HG03139 (cell line): Measurements from ENCODE around the gene BDKRB2.

ENCODE experiments used
- ATAC-seq: cut with Tn5 transposase; IDR thresholded peaks from one replicate; pipeline ENCODE4 v1.9.1; 2021; ENCODE audit not compliant: unreplicated experiment

The BDKRB2 gene

GRCh38 chr14:96250485-96250884 lies 45.8 kb downstream of the BDKRB2 start:
- no peak for ATAC-seq

- no peak for ATAC-seq
These were observed 47.1 kb downstream of the BDKRB2 start for GRCh38 chr14:96251656-96252155.

GRCh38 chr14:96252323-96252998 lies 47.8 kb downstream of the BDKRB2 start:
- no peak for ATAC-seq

DNA sequence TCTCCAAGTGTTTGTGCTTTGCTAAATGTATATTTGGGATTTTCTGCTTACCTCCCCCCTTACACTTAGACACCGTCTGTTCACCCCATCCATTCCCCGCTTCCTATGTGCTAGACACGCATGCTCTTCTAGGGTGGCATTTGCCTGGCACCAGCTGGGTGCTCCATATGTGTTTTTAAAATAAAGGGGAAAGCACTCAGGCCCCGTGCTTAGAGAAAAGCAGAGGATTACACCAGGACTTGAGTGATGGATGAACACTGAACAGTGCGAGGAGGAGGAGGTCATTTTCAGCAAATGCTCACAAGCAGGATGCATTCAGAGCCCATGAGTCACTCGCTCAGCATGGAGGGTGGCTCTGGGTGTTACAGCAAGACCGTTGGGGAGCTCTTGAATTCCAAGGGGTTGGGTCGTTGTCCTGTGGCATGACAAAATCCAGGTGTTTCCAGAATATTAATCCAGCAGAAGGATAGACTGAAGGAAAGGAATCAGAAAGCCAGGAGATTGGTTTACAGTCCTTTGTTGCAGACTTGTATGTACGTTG lies 48.4 kb downstream of the BDKRB2 start:
- no peak for ATAC-seq

GRCh38 chr14:96254687-96255086 lies 50.0 kb downstream of the BDKRB2 start:
- ATAC-seq: no peak

- ATAC-seq: no peak
These were observed 51.1 kb downstream of the BDKRB2 start, which contains the start of gene BDKRB1 for GRCh38 chr14:96255501-96256366. TSS of gene BDKRB1 (plus strand) at chr14:96256210. CDS start at chr14:96263683, 7,473 bp downstream.

- ATAC-seq: no peak
These were observed 51.8 kb downstream of the BDKRB2 start for GRCh38 chr14:96256407-96256806.

GRCh38 chr14:96257056-96257455 lies 52.4 kb downstream of the BDKRB2 start:
- no peak for ATAC-seq

- ATAC-seq: no peak
These were observed 53.3 kb downstream of the BDKRB2 start for GRCh38 chr14:96257900-96258299.

GRCh38 chr14:96260341-96260821 lies 55.7 kb downstream of the BDKRB2 start:
- ATAC-seq: no peak

- no peak for ATAC-seq
These were observed 56.4 kb downstream of the BDKRB2 start for GRCh38 chr14:96261053-96261452.

GRCh38 chr14:96261772-96262655 lies 57.4 kb downstream of the BDKRB2 start:
- no peak for ATAC-seq

DNA sequence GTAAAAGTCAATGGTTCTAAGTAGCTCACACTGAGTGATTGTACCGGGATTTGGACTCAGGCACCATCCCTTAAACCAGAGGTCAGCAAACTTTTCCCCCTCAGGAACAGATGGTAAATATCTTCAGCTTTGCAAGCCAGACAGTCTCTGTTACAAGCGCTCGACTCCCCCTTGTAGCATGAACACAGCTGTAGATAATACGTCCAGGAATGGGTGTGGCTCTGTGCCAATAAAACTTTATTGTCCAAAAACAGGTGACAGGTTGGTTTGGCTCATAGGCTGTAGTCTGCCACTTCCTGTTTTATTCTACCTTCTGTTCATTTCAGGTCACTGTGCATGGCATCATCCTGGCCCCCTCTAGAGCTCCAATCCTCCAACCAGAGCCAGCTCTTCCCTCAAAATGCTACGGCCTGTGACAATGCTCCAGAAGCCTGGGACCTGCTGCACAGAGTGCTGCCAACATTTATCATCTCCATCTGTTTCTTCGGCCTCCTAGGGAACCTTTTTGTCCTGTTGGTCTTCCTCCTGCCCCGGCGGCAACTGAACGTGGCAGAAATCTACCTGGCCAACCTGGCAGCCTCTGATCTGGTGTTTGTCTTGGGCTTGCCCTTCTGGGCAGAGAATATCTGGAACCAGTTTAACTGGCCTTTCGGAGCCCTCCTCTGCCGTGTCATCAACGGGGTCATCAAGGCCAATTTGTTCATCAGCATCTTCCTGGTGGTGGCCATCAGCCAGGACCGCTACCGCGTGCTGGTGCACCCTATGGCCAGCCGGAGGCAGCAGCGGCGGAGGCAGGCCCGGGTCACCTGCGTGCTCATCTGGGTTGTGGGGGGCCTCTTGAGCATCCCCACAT lies 58.9 kb downstream of the BDKRB2 start:
- no peak for ATAC-seq

DNA sequence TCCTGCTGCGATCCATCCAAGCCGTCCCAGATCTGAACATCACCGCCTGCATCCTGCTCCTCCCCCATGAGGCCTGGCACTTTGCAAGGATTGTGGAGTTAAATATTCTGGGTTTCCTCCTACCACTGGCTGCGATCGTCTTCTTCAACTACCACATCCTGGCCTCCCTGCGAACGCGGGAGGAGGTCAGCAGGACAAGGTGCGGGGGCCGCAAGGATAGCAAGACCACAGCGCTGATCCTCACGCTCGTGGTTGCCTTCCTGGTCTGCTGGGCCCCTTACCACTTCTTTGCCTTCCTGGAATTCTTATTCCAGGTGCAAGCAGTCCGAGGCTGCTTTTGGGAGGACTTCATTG lies 59.5 kb downstream of the BDKRB2 start:
- ATAC-seq: no peak

GRCh38 chr14:96264853-96265252 lies 60.2 kb downstream of the BDKRB2 start:
- ATAC-seq: no peak

DNA sequence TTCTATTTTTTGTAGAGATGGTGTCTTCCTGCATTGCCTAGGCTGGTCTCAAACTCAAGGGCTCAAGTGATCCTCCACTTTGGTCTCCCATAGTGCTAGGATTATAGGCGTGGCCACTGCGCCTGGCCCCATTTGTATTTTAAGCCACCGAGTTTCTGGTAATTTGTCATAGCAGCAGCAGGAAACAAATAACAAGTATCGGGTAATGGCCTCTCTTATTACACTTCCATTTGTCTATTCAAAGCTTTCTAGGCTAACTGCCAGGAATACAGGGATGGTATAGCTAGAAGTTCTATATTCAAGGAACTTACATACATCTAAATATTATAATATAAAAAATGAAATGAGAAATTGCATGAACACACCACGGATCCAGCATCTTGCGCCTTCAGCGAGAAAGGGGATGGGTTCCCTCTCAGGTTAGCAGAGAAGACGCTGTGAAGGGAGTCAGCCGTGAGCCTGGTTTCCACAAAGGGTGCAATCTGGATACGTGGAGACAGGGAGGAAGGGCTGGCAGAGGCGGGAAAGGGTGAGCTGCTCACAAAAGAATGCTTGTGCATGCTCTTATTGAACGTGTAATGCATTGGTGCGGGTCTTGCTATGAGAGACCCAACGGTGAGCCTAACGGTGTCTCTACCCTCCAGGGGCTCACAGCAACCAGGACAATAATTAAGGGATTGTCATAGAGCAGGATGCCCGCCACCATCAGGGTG lies 60.9 kb downstream of the BDKRB2 start:
- no peak for ATAC-seq

- no peak for ATAC-seq
These were observed 62.7 kb downstream of the BDKRB2 start for GRCh38 chr14:96267336-96267735.

DNA sequence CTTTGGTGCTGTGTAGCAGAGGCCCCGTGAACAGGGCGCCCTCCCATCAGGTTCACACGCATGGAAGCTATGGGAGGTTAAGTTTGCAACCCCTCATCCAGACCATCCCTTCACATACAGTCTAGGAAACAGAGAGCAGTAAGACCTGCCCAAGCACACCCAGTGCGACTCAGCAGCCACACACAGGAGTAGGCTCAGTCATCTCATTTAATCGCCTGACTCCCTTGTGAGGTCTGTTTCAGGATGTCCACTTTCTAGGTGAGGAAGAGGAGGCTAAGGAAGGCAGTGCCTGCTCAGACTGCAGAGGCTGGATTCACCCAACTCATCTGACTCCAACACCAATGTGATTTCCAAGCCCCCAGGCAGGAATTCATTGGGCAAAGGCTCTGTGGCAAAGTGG lies 63.3 kb downstream of the BDKRB2 start:
- no peak for ATAC-seq
